ENCODE results near the gene KIF9.
"Not testable (repeated sequence)": the region's sequence is repeated elsewhere in the genome, so short reads cannot be mapped to it uniquely, and the experiment has no call there.

The KIF9 gene

GRCh38 chr3:47193871-47194859 lies 88.4 kb downstream of the KIF9 start:
- DNase-seq (ENCODE audit: low read depth, low spot score) = no peak

- no peak for DNase-seq (ENCODE audit: low read depth, low spot score)
Measured at GRCh38 chr3:47186285-47186684, 96.3 kb downstream of the KIF9 start.

- DNase-seq (ENCODE audit: low read depth, low spot score) = not testable (repeated sequence)
Measured at GRCh38 chr3:47181685-47182084, 100.9 kb downstream of the KIF9 start.

- not testable (repeated sequence) for DNase-seq (ENCODE audit: low read depth, low spot score)
Measured at GRCh38 chr3:47180011-47180410, 102.6 kb downstream of the KIF9 start.
